IMR-90 (cell line): ENCODE measurements around the gene HACL1. TPM values are rescaled to one million over a fixed set of nuclear protein-coding genes. Genes with fewer than 3 reads are reported as not detected.

ENCODE experiments used
- ATAC-seq: fragments of 200-7000 bp; cut with Tn5 transposase; 2 replicates; pipeline ENCODE4 v1.9.1; 2020; ENCODE audit warnings: low read depth, mild to moderate bottlenecking, moderate library complexity
- BruUV-seq: library from RNA; stranded (reverse); fragments of 400-500 nt; replicated peaks from 2 replicates; lab custom pipeline; 2021; lab: Mats Ljungman, UMichigan
- CTCF ChIA-PET: fragments of 300-600 bp; formaldehyde crosslinking; extraction: SDS; loops from one replicate; lab custom pipeline; 2021; ENCODE audit warnings: antibody characterized with exemption; lab: Yijun Ruan, JAX
- POLR2A ChIA-PET: fragments of 300-600 bp; sonication (Branson Sonifier 250); formaldehyde crosslinking; loops from one replicate; lab custom pipeline; 2022; ENCODE audit warnings: antibody characterized with exemption; ENCODE audit not compliant: unreplicated experiment; lab: Charles Lee
- DNase-seq: peaks from one replicate; pipeline ENCODE4 v3.0.0; 2013
- H2AFZ ChIP-seq: replicated peaks from 2 replicates; pipeline ENCODE3; 2013; ENCODE audit warnings: low read length, mild to moderate bottlenecking; ENCODE audit not compliant: poor library complexity
- H2AK5ac ChIP-seq: 2 replicates; pipeline ENCODE4 v1.6.1; 2013; ENCODE audit warnings: low read depth, low read length, inconsistent platforms
- H2AK9ac ChIP-seq: replicated peaks from 2 replicates; pipeline ENCODE3; 2013; ENCODE audit warnings: mild to moderate bottlenecking, low read depth, low read length, moderate library complexity; ENCODE audit not compliant: poor library complexity
- H2BK120ac ChIP-seq: 2 replicates; pipeline ENCODE4 v1.6.1; 2013; ENCODE audit warnings: low read depth, low read length, inconsistent platforms
- H2BK15ac ChIP-seq: 3 replicates; pipeline ENCODE4 v1.6.1; 2013; ENCODE audit warnings: low read depth, low read length, inconsistent platforms
- H2BK20ac ChIP-seq: 2 replicates; pipeline ENCODE4 v1.6.1; 2013; ENCODE audit warnings: low read depth, mild to moderate bottlenecking, inconsistent platforms, low read length, moderate library complexity
- H2BK5ac ChIP-seq: 2 replicates; pipeline ENCODE4 v1.6.1; 2013; ENCODE audit warnings: mild to moderate bottlenecking, low read depth, low read length, inconsistent platforms; ENCODE audit not compliant: poor library complexity, severe bottlenecking
- H3K14ac ChIP-seq: replicated peaks from 2 replicates; pipeline ENCODE4 v1.6.1; 2013; ENCODE audit warnings: low read depth, low read length, inconsistent platforms
- H3K18ac ChIP-seq: 2 replicates; pipeline ENCODE4 v1.6.1; 2013; ENCODE audit warnings: low read depth, low read length, control low read depth
- H3K23ac ChIP-seq: 2 replicates; pipeline ENCODE4 v1.6.1; 2013; ENCODE audit warnings: low read depth, low read length, inconsistent platforms
- H3K27ac ChIP-seq: 2 replicates; pipeline ENCODE4 v1.5.1; 2013; ENCODE audit warnings: mild to moderate bottlenecking, control low read depth, low read length; ENCODE audit not compliant: insufficient read depth
- H3K27me3 ChIP-seq: 2 replicates; pipeline ENCODE4 v1.6.1; 2013; ENCODE audit warnings: low read length; ENCODE audit not compliant: control insufficient read depth, insufficient read depth
- H3K36me3 ChIP-seq: 2 replicates; pipeline ENCODE4 v1.6.1; 2013; ENCODE audit warnings: low read length, mixed read lengths; ENCODE audit not compliant: control insufficient read depth, insufficient read depth
- H3K4ac ChIP-seq: 2 replicates; pipeline ENCODE4 v1.6.1; 2013; ENCODE audit warnings: low read depth, low read length, inconsistent platforms
- H3K4me1 ChIP-seq: 2 replicates; pipeline ENCODE4 v1.6.1; 2013; ENCODE audit warnings: low read length, mixed read lengths; ENCODE audit not compliant: control insufficient read depth, insufficient read depth
- H3K4me2 ChIP-seq: 2 replicates; pipeline ENCODE4 v1.6.1; 2013; ENCODE audit warnings: low read depth, mild to moderate bottlenecking, control low read depth, low read length, moderate library complexity
- H3K4me3 ChIP-seq: 2 replicates; pipeline ENCODE4 v1.5.1; 2013; ENCODE audit warnings: low read depth, mild to moderate bottlenecking, control low read depth, low read length, moderate library complexity; ENCODE audit not compliant: insufficient read depth
- H3K56ac ChIP-seq: 2 replicates; pipeline ENCODE4 v1.6.1; 2013; ENCODE audit warnings: low read length, inconsistent platforms; ENCODE audit not compliant: insufficient read depth; ENCODE audit errors: extremely low read depth
- H3K79me1 ChIP-seq, 2 experiments: 2 replicates each; pipeline ENCODE4 v1.6.1; 2013; ENCODE audit warnings: low read length in 2 of 2, inconsistent platforms in 1 of 2, low read depth in 1 of 2
- H3K9ac ChIP-seq: 2 replicates; pipeline ENCODE4 v1.6.1; 2013; ENCODE audit warnings: low read depth, low read length, control low read depth
- H3K9me1 ChIP-seq: 2 replicates; pipeline ENCODE4 v1.6.1; 2013; ENCODE audit warnings: low read length, inconsistent platforms; ENCODE audit not compliant: insufficient read depth
- H3K9me3 ChIP-seq: 2 replicates; pipeline ENCODE4 v1.6.1; 2013; ENCODE audit warnings: low read length; ENCODE audit not compliant: control insufficient read depth, insufficient read depth
- H4K20me1 ChIP-seq: 2 replicates; pipeline ENCODE4 v1.6.1; 2013; ENCODE audit warnings: low read length, inconsistent platforms; ENCODE audit not compliant: insufficient read depth
- H4K5ac ChIP-seq: 2 replicates; pipeline ENCODE4 v1.6.1; 2013; ENCODE audit warnings: mild to moderate bottlenecking, low read depth, low read length, control low read depth
- H4K8ac ChIP-seq, 2 experiments: 2 replicates each; pipeline ENCODE4 v1.6.1; 2013; ENCODE audit warnings: low read depth in 2 of 2, low read length in 2 of 2, control low read depth in 1 of 2, inconsistent platforms in 1 of 2
- H4K91ac ChIP-seq: 2 replicates; pipeline ENCODE4 v1.6.1; 2013; ENCODE audit warnings: low read depth, low read length, inconsistent platforms; ENCODE audit not compliant: insufficient read depth
- CTCF ChIP-seq: conservative IDR thresholded peaks from 2 replicates; pipeline ENCODE4 v1.5.1; 2012; ENCODE audit warnings: mild to moderate bottlenecking, low read depth, low read length, improper control_type of control experiment
- MAZ ChIP-seq: IDR thresholded peaks from 2 replicates; pipeline ENCODE4 v1.6.1; 2012; ENCODE audit warnings: low read depth, mild to moderate bottlenecking, low read length, improper control_type of control experiment, moderate library complexity, borderline replicate concordance
- MXI1 ChIP-seq: IDR thresholded peaks from 2 replicates; pipeline ENCODE4 v1.6.1; 2012; ENCODE audit warnings: low read depth, mild to moderate bottlenecking, low read length, moderate library complexity, borderline replicate concordance
- RCOR1 ChIP-seq: IDR thresholded peaks from 2 replicates; pipeline ENCODE4 v1.6.1; 2012; ENCODE audit warnings: mild to moderate bottlenecking, low read length, improper control_type of control experiment; ENCODE audit not compliant: insufficient replicate concordance
- SMC3 ChIP-seq: fragments of 150-350 bp; IDR thresholded peaks from 2 replicates; pipeline ENCODE4 v1.6.1; 2016; ENCODE audit warnings: low read depth, mild to moderate bottlenecking, antibody characterized with exemption, low read length, moderate library complexity
- USF2 ChIP-seq: fragments of 150-350 bp; IDR thresholded peaks from 2 replicates; pipeline ENCODE4 v1.6.1; 2017; ENCODE audit warnings: mild to moderate bottlenecking, antibody characterized with exemption, low read length, low read depth
- WGBS, 2 experiments: methylation state at CpG; one replicate each; pipeline versions ENCODE4 v1.1.5 to v1.1.7; 2013; ENCODE audit warnings: missing lambda C conversion rate in 2 of 2; ENCODE audit not compliant: insufficient read length in 1 of 2; ENCODE audit errors: extremely low coverage in 2 of 2; 5-methylcytosine and 5-hydroxymethylcytosine counted together
- dilution Hi-C: fragments of 300-500 bp; cut with HindIII; formaldehyde crosslinking; loops from one replicate; pipeline ENCODE4 v1.14.3; 2018; ENCODE audit warnings: low sequenced_read_pairs; ENCODE audit not compliant: unreplicated experiment
- in situ Hi-C: fragments of 300-500 bp; cut with MboI; formaldehyde crosslinking; loops from 3 replicates; pipeline ENCODE4 v1.14.3; 2019; ENCODE audit warnings: low sequenced_read_pairs, inconsistent platforms, mixed read lengths
- intact Hi-C: fragments of 100-400 bp; cut with micrococcal nuclease; formaldehyde crosslinking; loops from 2 replicates; pipeline ENCODE4 v1.10.0; 2022
- polyA plus RNA-seq, 3 experiments: library from polyadenylated mRNA; depleted of rRNA; stranded (reverse); fragments of >200 nt; gene quantifications; 2 replicates each; pipeline ENCODE4 v1.2.3, GENCODE V29; 2012; ENCODE audit warnings: low replicate concordance in 1 of 3
- total RNA-seq: library from RNA; depleted of rRNA; stranded (reverse); fragments of >200 nt; gene quantifications from 2 replicates; pipeline ENCODE4 v1.2.3, GENCODE V29; 2012

The HACL1 gene
- total and polyA plus RNA-seq, 2 of the 4 experiments (the other 2 are of a cell fraction) = 9.9 to 28.1 TPM

- no peak for ATAC-seq
- BruUV-seq = no TSS peak
- H4K8ac ChIP-seq = peak overlapping the region; percentile 13 to 86; a peak in 2 of 4 replicates
- 0 out of 2 replicates have a peak, but pooled peaks cover 3% of the 10 kb centered on the region for H4K20me1 ChIP-seq
- no peak overlapping the region for H3K4me3 ChIP-seq
- H3K4me2 ChIP-seq = no peak overlapping the region
- H3K18ac ChIP-seq = no peak overlapping the region
- peaks cover 5 to 26% of the 10 kb centered on the region in 2 experiments for H3K79me1 ChIP-seq
- H3K9me3 ChIP-seq = no peaks in the 10 kb centered on the region
- peaks cover 27% of the 10 kb centered on the region for H3K4me1 ChIP-seq
- no peak overlapping the region for H2AK9ac ChIP-seq
- H2BK5ac ChIP-seq = no peak overlapping the region
- no peak overlapping the region for H3K56ac ChIP-seq
- H2BK120ac ChIP-seq = peak overlapping the region; percentile 78
- peak overlapping the region; percentile 79 for H2BK20ac ChIP-seq
- peak overlapping the region; percentile 93; the same call in 1 of the 2 replicates for H3K14ac ChIP-seq
- dilution Hi-C loops (no loop called here), in situ Hi-C loops (loop anchor here (10.0 to 25.0 kb wide), 3 partner anchors 155 to 588 kb away; no protein-coding TSS in a partner anchor), intact Hi-C loops (no loop called here)
- peaks cover 35% of the 10 kb centered on the region for H3K9me1 ChIP-seq
- peak overlapping the region; percentile 93 for H2AK5ac ChIP-seq
- no peaks in the 10 kb centered on the region for H3K36me3 ChIP-seq
- WGBS, 2 experiments = 97% methylated on average over 3 of the region's 3 CpGs; no CpG with 5 or more reads in 1 of the 2 experiments
- no peak for DNase-seq
- POLR2A ChIA-PET = no interaction called here
- no peak overlapping the region for H3K9ac ChIP-seq
- peak overlapping the region; percentile 84 for H3K4ac ChIP-seq
- H3K27me3 ChIP-seq = no peaks in the 10 kb centered on the region
- CTCF ChIA-PET = no interaction called here
- peak overlapping the region; percentile 89 for H4K91ac ChIP-seq
- no peak for TF ChIP-seq RCOR1
- TF ChIP-seq SMC3 = no peak
- TF ChIP-seq CTCF = no peak
- no peak for TF ChIP-seq USF2
- TF ChIP-seq MXI1 = no peak
- TF ChIP-seq MAZ = no peak
- peak overlapping the region; percentile 79 for H3K23ac ChIP-seq
- H4K5ac ChIP-seq = peak overlapping the region; percentile 25; the same call in 1 of the 2 replicates
- H2AFZ ChIP-seq = no peak overlapping the region
- peak overlapping the region; percentile 83; the same call in 2 of the 3 replicates for H2BK15ac ChIP-seq
- H3K27ac ChIP-seq = no peak overlapping the region
These were observed 48.0 kb upstream of the HACL1 start for GRCh38 chr3:15649341-15649740.
